Colonic mucosa (tissue), 4 donors: Measurements from ENCODE around the gene SAMD3. TPM values are rescaled to one million over a fixed set of nuclear protein-coding genes. Genes with fewer than 3 reads are reported as not detected.
"Not testable (repeated sequence)": the region's sequence is repeated elsewhere in the genome, so short reads cannot be mapped to it uniquely, and the experiment has no call there.

Experiments
- DNase-seq: peaks from one replicate; pipeline ENCODE4 v3.0.0-alpha.2; 2020
- H3K27ac ChIP-seq: fragments of 200-600 bp; one replicate; pipeline ENCODE4 v1.8.0; 2021
- H3K27me3 ChIP-seq: fragments of 200-600 bp; one replicate; pipeline ENCODE4 v1.8.0; 2021
- H3K36me3 ChIP-seq: fragments of 200-600 bp; one replicate; pipeline ENCODE4 v1.8.0; 2021
- H3K4me1 ChIP-seq: fragments of 200-600 bp; one replicate; pipeline ENCODE4 v1.8.0; 2021; ENCODE audit warnings: mild to moderate bottlenecking
- H3K4me3 ChIP-seq: fragments of 200-600 bp; one replicate; pipeline ENCODE4 v1.8.0; 2021
- H3K9ac ChIP-seq, 2 donors: one replicate each; pipeline ENCODE4 v1.7.0; 2013; ENCODE audit warnings: control low read depth in 2 of 2, low read depth in 2 of 2, low read length in 2 of 2
- H3K9me3 ChIP-seq: fragments of 200-600 bp; one replicate; pipeline ENCODE4 v1.8.0; 2021
- intact Hi-C: fragments of 100-400 bp; cut with DNase I; formaldehyde crosslinking; loops from one replicate; pipeline ENCODE4 v1.14.1; 2022
- total RNA-seq, 2 donors: library from RNA; stranded (reverse); fragmentation: NEBNext Ultra II Directional in 1 of 2; extraction: Animal tissue kit (Norgen Biotek cat#: 25700) in 1 of 2; gene quantifications; one replicate each; pipeline ENCODE4 v1.2.1, GENCODE V29; 2021
- TF ChIP-seq, protein P1 (sequence below): fragments of 200-600 bp; IDR thresholded peaks from one replicate; pipeline ENCODE4 v1.8.0; 2022; ENCODE audit warnings: antibody characterized with exemption, mild to moderate bottlenecking
- donor health status: healthy.
- donor health status: DM: no; HTN: no; CAD: no.
- donor health status: DM: no; HTN: no; CAD: no.

Gene SAMD3
- total RNA-seq, 2 donors from 2014 or later: 1.7 to 5.1 TPM

GRCh38 chr6:130200020-130200419, 22.7 kb downstream of the SAMD3 start:
- DNase-seq: no peak
- Histone ChIP-seq H3K4me3 (no peak overlapping the region), H3K36me3 (no peaks in the 10 kb centered on the region), H3K9me3 (no peaks in the 10 kb centered on the region), H3K27ac (no peak overlapping the region), H3K27me3 (no peaks in the 10 kb centered on the region), H3K4me1 (no peaks in the 10 kb centered on the region), H3K9ac (no peak overlapping the region)
- TF ChIP-seq, protein P1, sequence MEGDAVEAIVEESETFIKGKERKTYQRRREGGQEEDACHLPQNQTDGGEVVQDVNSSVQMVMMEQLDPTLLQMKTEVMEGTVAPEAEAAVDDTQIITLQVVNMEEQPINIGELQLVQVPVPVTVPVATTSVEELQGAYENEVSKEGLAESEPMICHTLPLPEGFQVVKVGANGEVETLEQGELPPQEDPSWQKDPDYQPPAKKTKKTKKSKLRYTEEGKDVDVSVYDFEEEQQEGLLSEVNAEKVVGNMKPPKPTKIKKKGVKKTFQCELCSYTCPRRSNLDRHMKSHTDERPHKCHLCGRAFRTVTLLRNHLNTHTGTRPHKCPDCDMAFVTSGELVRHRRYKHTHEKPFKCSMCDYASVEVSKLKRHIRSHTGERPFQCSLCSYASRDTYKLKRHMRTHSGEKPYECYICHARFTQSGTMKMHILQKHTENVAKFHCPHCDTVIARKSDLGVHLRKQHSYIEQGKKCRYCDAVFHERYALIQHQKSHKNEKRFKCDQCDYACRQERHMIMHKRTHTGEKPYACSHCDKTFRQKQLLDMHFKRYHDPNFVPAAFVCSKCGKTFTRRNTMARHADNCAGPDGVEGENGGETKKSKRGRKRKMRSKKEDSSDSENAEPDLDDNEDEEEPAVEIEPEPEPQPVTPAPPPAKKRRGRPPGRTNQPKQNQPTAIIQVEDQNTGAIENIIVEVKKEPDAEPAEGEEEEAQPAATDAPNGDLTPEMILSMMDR: no peak
- intact Hi-C loops: no loop called here

DNA sequence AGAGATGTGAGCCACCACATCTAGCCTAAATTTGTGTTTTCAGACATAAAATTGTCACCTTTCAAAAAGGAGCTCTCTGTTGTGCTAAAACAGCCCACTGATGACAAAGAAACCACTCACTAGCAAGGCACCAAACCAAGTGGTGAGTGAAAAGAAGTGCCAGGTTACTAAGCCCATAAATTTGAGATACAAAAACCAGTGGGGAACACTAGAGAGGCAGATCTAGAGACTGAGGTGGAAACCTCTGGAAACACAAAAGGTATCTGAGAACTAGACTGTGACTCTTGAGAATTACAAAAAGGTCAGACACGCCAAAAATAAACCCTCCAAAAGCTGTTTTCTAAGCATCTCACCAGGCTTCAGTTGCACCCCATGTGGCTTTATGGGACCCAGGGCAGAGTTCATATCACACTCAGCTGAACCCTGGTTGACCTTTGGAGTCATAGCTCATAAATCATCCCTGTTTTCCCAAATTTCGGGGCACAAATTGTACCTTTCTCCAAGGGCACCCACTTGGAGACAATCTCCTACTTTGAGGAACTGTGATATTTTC, 24.2 kb downstream of the SAMD3 start:
- no peak for DNase-seq
- no peaks in the 10 kb centered on the region for H3K9me3 ChIP-seq
- no peak overlapping the region for H3K27ac ChIP-seq
- no peak overlapping the region for H3K9ac ChIP-seq
- intact Hi-C loops: no loop called here
- H3K36me3 ChIP-seq: no peaks in the 10 kb centered on the region
- H3K4me1 ChIP-seq: no peaks in the 10 kb centered on the region
- TF ChIP-seq, protein P1: no peak
- H3K4me3 ChIP-seq: no peak overlapping the region
- H3K27me3 ChIP-seq: no peaks in the 10 kb centered on the region

DNA sequence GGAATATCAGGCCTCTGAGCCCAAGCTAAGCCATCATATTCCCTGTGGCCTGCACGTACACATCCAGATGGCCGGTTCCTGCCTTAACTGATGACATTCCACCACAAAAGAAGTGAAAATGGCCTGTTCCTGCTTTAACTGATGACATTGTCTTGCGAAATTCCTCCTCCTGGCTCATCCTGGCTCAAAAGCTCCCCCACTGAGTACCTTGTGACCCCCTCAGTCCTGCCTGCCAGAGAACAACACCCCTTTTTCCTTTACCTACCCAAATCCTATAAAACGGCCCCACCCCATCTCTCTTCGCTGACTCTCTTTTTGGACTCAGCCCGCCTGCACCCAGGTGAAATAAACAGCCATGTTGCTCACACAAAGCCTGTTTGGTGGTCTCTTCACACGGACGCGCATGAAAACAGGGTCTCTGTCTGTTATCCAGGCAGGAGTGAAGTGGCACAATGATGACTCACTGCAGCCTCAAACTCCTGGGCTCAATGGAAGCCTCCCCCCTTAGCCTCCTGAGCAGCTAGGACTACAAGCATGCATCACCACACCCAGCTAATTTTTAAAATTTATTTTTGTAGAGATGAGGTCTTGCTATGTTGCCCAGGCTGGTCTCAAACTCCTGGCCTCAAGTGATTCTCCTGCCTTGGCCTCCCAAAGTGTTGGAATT, 24.8 kb downstream of the SAMD3 start:
- intact Hi-C loops: not testable (repeated sequence)

DNA sequence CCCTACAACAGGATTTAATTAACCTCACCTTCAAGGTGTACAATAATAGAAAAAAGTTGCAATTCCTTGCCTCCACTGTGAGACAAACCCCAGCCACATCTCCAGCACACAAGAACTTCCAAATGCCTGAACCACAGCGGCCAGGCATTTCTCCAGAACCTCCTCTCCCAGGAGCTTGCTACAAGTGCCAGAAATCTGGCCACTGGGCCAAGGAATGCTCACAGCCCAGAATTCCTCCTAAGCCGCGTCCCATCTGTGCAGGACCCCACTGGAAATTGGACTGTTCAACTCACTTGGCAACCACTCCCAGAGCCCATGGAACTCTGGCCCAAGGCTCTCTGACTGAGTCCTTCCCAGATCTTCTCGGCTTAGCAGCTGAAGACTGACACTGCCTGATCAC, 28.3 kb downstream of the SAMD3 start:
- H3K27ac ChIP-seq, H3K9ac ChIP-seq, H3K4me3 ChIP-seq, H3K9me3 ChIP-seq, H3K4me1 ChIP-seq, DNase-seq, H3K36me3 ChIP-seq, intact Hi-C loops, H3K27me3 ChIP-seq: not testable (repeated sequence)

More for the DNA sequence above, 24.8 kb downstream of the SAMD3 start:
- not testable (repeated sequence) for DNase-seq, H3K36me3 ChIP-seq, H3K9ac ChIP-seq, H3K9me3 ChIP-seq, H3K27ac ChIP-seq, H3K4me1 ChIP-seq, H3K27me3 ChIP-seq, H3K4me3 ChIP-seq

DNA sequence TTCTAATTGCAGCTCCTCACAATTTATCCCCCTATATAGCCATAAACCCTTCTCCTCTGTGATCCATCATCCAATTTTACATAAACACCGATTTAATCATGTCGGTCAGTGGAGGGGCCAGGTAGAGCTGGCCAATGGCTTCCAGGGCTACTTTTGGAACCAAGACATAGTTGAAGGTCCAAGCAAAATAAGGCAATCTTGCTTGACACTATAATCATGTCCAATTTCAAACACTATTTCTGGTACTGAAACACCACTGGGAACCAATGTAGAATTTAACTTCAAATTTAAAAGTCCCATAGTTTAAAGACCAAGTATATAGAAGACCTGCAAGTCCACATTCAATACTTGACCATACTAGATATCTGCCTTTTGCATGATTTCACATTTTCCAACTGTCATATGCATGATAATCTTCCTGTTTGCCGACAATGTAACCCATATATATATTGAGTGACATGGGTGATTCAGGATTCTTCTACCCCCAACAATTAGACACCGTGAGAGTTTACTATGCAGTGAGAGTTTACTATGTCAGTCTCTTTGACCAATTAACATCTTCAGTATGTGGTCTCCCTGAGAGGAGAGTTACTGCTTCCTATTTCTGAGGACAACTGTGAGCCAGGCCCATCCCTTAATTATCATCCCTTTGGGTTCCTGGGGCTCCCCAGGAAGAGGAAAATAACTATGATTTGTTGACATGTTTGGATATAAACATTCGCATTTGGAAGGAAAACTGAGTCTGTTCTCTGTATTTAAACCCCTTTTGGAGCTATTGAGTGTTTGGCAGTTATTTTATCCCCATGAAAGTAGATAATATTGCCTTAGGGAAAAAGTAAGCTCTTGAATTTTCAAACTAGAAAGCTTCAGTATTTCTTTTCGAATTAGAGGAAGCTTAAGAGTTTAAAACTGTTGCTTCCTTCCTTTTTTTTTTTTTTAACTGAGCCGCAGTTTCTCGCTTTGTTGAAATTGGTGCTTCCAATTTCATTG, 31.8 kb downstream of the SAMD3 start:
- Histone ChIP-seq H3K4me1 (no peaks in the 10 kb centered on the region), H3K27ac (no peak overlapping the region), H3K27me3 (no peaks in the 10 kb centered on the region), H3K9ac (no peak overlapping the region), H3K9me3 (no peaks in the 10 kb centered on the region), H3K4me3 (no peak overlapping the region), H3K36me3 (no peaks in the 10 kb centered on the region)
- no peak for DNase-seq
- TF ChIP-seq, protein P1: no peak
- intact Hi-C loops: no loop called here

DNA sequence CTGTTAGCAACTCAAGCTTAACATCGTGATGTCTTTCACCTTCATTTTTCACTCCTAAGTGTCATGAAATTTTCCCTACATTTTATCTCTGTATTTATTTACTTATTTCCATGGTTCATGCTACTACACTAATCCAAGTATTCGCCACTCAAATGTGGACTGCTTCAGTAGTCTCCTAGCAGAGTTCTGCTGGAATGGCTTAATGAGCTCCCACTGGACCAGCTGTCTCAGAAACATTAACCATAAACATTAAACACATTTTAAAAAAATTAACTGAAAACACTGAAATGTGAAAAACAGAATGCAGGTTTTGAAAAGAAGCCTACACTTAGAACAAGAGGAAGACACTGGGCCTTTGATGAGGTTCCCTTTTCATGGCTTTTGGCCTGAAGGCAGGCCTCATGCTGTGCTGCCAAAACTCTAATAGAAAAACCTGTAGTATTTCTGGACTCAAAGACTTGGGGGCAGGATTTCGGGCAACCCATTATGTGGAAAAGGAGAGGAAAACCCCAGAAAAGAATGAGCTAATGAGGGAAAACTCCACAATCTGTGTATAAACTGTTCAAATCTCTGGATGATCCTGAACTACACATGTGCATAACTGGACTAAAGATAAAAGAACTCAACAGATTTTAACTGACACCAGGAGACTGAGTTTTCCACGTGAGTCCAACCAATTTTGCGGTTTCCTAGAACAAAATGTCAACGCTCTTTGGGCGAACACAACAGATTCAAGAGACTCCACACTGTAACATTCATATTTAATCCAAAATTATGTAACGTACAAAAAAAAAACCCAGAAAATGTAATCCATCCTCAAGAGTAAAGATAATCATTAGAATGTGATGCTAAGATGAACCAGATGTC, 33.0 kb downstream of the SAMD3 start:
- TF ChIP-seq, protein P1: no peak
- H3K4me3 ChIP-seq: no peak overlapping the region
- H3K4me1 ChIP-seq: no peaks in the 10 kb centered on the region
- intact Hi-C loops: no loop called here
- H3K9ac ChIP-seq: no peak overlapping the region
- no peaks in the 10 kb centered on the region for H3K36me3 ChIP-seq
- DNase-seq: no peak
- H3K27me3 ChIP-seq: no peaks in the 10 kb centered on the region
- H3K27ac ChIP-seq: no peak overlapping the region
- no peaks in the 10 kb centered on the region for H3K9me3 ChIP-seq
